GOT3 (cell line): ENCODE results near the gene OAS3.
A peak's percentile ranks its signal among the peaks of the same experiment; 100 is the strongest.
"Not testable (repeated sequence)": the region's sequence is repeated elsewhere in the genome, so short reads cannot be mapped to it uniquely, and the experiment has no call there.

ENCODE experiments used
- DNase-seq: peaks from one replicate; lab custom pipeline; 2025; ENCODE audit warnings: mixed read lengths; lab: John Stamatoyannopoulos, UW

The OAS3 gene

GRCh38 chr12:112986291-112986800 lies 48.1 kb downstream of the OAS3 start:
- DNase-seq = no peak

DNA sequence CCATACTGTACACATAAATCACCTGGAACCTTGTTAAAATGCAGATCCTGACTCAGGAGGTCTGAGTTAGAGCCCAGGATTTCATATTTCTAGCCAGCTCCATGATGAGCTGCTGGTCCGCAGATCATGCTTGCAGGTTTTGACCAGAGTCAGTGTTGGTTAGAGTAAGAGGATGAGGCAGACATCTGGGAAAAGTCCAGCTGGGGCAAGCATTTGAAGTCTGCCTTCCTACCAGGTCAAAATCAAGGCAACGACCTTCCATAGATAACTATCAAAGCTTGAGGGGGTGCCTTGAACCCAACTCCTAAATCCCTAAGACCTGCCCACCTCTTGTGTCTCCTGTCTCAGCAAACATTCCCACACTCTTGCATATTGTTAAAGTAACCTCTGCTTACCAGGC lies 49.3 kb downstream of the OAS3 start:
- DNase-seq = no peak

- DNase-seq = no peak
These were observed 50.0 kb downstream of the OAS3 start for GRCh38 chr12:112988224-112988623.

- not testable (repeated sequence) for DNase-seq
These were observed 50.6 kb downstream of the OAS3 start for GRCh38 chr12:112988823-112989385.

DNA sequence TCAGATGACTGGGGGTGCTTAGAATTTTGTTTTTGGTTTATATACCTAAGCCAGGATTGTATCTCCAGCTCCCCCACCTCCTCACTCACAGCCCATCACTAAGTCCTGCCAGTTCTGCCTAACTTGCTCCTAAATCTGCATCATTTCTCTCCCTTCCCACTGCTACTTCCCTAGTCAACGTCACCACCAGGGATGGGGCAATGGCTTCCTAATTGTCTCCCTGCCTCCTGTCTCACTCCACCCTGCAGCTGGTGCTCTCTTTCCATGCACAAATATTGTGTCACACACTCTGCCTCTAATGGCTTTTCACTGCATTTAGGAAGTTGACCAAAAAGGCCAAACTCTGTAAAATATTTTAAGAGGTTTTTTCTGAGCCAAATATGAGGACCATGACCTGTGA lies 51.5 kb downstream of the OAS3 start:
- no peak for DNase-seq

- no peak for DNase-seq
These were observed 54.5 kb downstream of the OAS3 start for GRCh38 chr12:112992541-112993398.

DNA sequence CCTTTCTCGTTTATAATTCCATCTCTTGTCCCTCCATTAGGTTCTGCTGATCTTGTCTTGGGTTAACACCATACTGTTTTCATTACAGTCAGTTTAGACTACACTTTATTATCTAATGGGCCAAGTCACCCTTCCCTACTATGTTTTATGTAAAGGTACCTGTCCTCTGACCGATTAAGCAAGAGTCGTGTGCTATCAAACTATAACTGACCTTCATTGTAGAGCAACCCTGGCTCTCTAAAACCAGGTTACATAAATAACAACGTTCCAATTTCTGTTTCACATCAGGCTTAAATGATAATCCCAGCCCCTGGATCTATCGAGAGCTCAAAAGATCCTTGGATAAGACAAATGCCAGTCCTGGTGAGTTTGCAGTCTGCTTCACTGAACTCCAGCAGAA lies 56.7 kb downstream of the OAS3 start:
- no peak for DNase-seq

DNA sequence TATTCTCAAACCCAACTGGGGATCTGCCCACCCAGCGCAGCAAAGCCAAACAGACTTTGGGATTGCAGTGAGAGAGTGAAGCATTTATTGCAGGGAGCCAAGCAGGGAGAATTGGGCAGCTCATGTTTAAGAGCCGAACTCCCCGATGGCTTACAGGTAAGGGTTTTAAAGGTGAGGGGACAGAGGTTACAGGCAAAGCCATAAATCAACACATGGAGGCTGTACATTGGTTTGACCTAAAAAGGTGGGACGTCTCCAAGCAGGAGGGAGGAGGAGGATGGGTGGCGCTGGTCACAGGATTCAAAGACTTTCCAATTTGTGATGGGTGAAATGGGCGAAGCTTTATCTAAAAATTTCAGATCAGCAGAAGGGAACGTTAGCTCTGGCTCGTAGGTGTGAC lies 58.2 kb downstream of the OAS3 start:
- no peak for DNase-seq

DNA sequence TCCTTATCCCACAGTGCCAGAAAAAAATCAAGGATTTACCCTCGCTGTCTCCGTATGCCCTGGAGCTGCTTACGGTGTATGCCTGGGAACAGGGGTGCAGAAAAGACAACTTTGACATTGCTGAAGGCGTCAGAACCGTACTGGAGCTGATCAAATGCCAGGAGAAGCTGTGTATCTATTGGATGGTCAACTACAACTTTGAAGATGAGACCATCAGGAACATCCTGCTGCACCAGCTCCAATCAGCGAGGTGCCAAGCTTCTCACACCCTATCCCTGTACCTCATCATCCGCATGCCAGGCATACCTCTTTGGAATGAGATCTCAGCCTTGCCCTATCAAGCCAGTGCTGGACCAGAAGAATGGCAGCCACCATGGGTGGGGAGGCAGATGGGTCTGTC lies 59.2 kb downstream of the OAS3 start:
- DNase-seq = no peak

DNA sequence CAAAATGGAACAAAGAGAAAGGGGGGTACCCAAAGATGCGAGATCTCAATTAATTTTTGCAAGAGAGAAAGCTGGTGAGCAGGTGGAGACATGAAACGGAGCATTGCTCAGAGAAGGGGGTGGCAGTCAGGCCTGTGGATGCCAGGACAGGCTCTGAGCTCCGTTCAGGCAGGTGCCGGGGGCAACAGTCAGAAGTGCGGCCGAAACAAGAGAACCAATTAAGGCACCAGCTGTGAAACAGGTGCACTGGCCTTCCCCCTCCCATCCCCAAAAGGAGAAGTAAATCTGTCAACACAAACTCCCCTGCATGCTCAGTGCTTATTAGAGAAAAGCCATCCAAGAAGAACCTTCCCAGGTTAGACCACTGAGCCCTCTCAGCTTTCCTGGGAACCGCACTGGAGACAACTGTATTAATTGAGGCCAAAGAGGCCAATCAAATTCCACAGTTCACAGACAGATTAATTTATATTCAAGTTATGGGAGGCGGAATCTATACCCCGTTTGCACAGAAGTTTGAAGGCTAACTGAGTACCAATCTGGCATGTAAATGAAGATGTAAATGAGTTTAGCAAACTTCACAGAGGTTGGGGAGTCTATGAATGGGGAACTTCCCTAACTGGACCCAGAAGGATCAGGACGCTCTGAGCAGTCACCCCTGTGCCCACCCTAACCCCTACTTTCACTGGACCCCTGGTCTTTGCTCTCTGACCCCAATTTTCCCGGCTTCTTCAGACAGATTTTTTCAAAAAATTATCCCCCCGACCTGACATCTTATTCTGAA lies 60.9 kb downstream of the OAS3 start:
- DNase-seq = no peak

- no peak for DNase-seq
These were observed 62.2 kb downstream of the OAS3 start for GRCh38 chr12:113000433-113000832.

- DNase-seq = no peak
These were observed 63.9 kb downstream of the OAS3 start for GRCh38 chr12:113002155-113002554.

- DNase-seq = no peak
These were observed 64.4 kb downstream of the OAS3 start for GRCh38 chr12:113002676-113003075.

- DNase-seq = no peak
These were observed 65.4 kb downstream of the OAS3 start for GRCh38 chr12:113003636-113004035.

DNA sequence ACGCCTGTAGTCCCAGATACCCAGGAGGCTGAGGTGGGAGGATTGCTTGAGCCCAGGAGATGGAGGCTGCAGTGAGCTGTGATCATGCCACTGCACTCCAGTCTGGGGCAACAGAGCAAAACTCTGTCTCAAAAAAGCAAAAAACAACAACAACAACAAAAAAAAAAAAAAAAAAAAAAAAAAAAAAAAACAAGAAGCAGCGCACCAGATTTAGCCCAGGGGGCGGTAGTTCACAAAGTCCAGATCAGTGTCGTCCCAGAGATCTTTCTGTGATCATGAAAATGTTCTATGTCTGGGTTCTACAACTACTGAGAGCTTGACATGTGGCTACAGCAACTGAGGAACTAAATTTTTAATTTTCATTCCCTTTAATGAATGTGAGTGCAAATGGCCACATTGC lies 67.5 kb downstream of the OAS3 start:
- no peak for DNase-seq

DNA sequence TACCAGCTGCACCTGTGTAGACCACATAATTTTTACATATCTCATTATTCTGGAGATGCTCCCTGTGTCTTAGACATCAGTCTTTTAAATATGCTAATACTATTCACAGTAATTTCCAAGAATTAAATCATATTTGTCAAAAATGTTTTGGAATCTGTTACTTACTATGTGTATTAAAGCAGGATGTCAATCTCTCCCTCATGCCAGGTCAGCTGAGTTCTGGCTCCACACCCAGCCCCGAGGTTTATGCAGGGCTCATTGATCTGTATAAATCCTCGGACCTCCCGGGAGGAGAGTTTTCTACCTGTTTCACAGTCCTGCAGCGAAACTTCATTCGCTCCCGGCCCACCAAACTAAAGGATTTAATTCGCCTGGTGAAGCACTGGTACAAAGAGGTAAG lies 67.9 kb downstream of the OAS3 start:
- DNase-seq = no peak

- DNase-seq = no peak
These were observed 68.4 kb downstream of the OAS3 start for GRCh38 chr12:113006641-113007040.

DNA sequence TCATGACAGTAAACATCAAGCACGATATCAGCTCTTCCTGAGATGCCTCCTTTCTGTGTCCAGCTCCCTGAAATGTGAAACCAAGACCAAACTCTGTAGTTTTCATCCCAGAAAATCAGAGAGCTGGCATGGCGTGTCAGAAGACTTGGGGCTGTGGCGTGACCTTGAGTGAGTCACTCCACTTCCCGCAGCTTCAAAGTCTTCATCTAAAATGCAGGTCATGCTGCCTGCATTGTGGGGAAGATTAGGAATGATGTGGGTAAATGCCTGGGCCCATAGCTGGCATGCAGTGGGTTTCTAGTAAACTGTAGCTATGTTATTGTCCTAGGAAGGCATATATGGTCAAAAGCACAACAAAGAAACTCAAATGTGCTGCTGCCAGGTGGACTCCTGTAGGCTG lies 68.9 kb downstream of the OAS3 start:
- peak; percentile 24 for DNase-seq

- no peak for DNase-seq
These were observed 72.4 kb downstream of the OAS3 start for GRCh38 chr12:113010701-113011100.

DNA sequence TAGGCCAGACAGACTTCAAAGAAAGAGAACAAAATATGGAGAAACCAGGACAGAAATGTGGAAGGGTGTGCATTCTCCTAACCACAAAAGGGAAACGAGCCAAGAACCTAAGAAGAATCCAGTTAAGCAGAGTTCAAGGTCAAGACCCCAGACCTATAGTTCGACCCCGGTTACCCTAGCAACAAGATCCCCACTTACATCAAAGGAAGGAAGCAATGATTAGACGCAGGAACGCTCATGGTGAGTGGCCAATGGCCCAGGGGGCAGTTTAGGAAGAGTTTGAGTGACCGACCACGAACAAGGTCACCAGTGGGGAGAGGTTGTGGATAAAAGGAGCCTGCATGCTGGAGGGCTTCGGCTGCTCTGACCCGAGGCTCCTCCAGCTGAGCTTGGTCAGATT lies 76.3 kb downstream of the OAS3 start:
- DNase-seq = no peak

DNA sequence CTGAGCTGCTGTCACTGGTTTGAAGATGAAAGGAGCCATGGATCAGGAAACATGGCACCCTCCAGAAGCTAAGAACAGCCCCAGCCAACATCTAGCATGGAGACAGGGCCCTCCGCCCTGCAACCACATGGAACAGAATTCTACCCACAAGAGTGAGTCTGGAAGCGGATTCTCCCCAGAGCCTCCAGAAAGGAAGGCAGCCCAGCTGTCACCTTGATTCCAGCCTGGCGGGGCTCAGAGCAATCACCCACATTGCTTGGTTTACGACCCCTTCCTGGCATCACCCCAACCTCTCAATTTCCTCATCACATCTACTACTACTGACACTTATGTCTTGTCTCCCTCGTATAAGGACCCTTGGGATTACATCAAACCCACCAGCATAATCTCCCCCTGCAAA lies 78.5 kb downstream of the OAS3 start:
- DNase-seq = no peak

DNA sequence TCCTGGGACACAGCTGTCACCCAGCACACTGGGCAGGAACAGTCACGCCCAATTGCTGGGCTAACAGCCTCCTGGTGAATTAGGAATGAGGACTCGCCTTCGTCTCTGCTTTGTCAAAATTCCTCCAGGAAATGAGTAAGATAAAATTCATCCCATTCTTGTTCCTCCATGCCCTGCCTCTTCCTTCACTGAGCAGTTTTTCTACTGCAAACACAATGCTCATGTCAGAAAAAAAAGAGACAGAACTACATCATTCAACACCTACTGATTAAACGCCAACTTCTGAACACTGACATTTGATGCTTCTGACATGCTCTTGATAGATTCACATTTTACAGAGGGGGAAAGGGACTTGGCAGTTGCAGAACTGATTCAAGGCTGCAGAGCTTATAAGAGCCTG lies 80.8 kb downstream of the OAS3 start:
- no peak for DNase-seq

DNA sequence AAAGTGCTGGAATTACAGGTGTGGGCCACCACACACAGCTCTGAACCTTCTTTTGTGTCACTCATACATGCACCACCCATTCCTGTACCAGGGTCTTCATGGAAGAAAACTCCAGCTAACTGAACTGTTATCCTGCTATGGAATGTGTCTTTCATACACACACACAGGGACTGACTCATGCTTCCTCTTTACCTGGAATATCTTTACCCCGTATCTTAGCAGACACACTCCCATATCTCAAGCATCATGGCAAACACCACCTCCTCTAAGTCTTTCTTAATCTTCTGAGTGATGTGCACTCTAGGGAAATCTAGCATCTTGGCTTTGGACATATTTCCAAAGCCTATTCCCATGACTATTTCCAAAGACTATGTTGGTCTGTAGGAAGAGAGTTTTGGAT lies 83.2 kb downstream of the OAS3 start:
- no peak for DNase-seq
